K562 (cell line): Measurements from ENCODE around the gene CCDC47. TPM values are rescaled to one million over a fixed set of nuclear protein-coding genes. Genes with fewer than 3 reads are reported as not detected.
A peak's percentile ranks its signal among the peaks of the same experiment; 100 is the strongest.

Source experiments
- ATAC-seq: fragments of 200-7000 bp; cut with Tn5 transposase; 3 replicates; pipeline ENCODE4 v1.9.1; 2020; ENCODE audit warnings: moderate library complexity
- BruUV-seq: library from RNA; stranded (reverse); fragments of 400-500 nt; replicated peaks from 2 replicates; lab custom pipeline; 2021; lab: Mats Ljungman, UMichigan
- CTCF ChIA-PET: fragments of 300-600 bp; formaldehyde crosslinking; extraction: SDS; loops from one replicate; lab custom pipeline; 2021; ENCODE audit warnings: low intra/inter-chr PET ratio; lab: Yijun Ruan, JAX
- POLR2A ChIA-PET: fragments of 300-600, 350-650 bp; sonication (Branson Sonifier 250); formaldehyde crosslinking; extraction: SDS; loops from one replicate; lab custom pipeline; 2021; ENCODE audit warnings: antibody characterized with exemption, inconsistent platforms; lab: Yijun Ruan, JAX
- DNase-seq, 4 experiments: peaks; one replicate each; pipeline versions ENCODE4 v3.0.0 to v3.0.0-alpha.2; 2011 to 2018; ENCODE audit warnings: low spot score in 3 of 4, mixed read lengths in 3 of 4; ENCODE audit errors: extremely low read depth in 1 of 4
- FAIRE-seq: peaks from 2 replicates; lab custom pipeline; 2011; peaks lifted over from hg19 to GRCh38; lab: Jason Lieb, UNC
- H2AFZ ChIP-seq: 2 replicates; pipeline ENCODE4 v1.6.0; 2011; ENCODE audit warnings: low read depth, low read length, control low read depth, inconsistent platforms
- H3K27ac ChIP-seq: fragments of 200-600 bp; 3 replicates; pipeline ENCODE4 v1.8.0; 2011; ENCODE audit warnings: low read depth, mild to moderate bottlenecking, control low read depth, inconsistent platforms, low read length, moderate library complexity, mixed read lengths; ENCODE audit errors: extremely low read depth
- H3K27me3 ChIP-seq, 2 experiments: fragments of 300-600 bp in 1 of 2; 2 replicates in 1 of 2; 3 replicates in 1 of 2; pipeline versions ENCODE4 v1.6.0 to v1.8.0; 2011; ENCODE audit warnings: inconsistent platforms in 2 of 2, low read length in 2 of 2, mild to moderate bottlenecking in 1 of 2, mixed read lengths in 1 of 2, moderate library complexity in 1 of 2; ENCODE audit not compliant: control insufficient read depth in 2 of 2, insufficient read depth in 2 of 2
- H3K36me3 ChIP-seq: fragments of 300-600 bp; 3 replicates; pipeline ENCODE4 v1.8.0; 2011; ENCODE audit warnings: mild to moderate bottlenecking, low read length, inconsistent platforms; ENCODE audit not compliant: control insufficient read depth, insufficient read depth
- H3K4me1 ChIP-seq, 2 experiments: fragments of 200-600 bp in 1 of 2; replicated peaks in 1 of 2; 2 replicates in 1 of 2; 3 replicates in 1 of 2; pipeline versions ENCODE4 v1.5.1 to v1.8.0; 2011; ENCODE audit warnings: inconsistent platforms in 2 of 2, low read length in 2 of 2, mild to moderate bottlenecking in 1 of 2, mixed read lengths in 1 of 2, moderate library complexity in 1 of 2; ENCODE audit not compliant: control insufficient read depth in 2 of 2, insufficient read depth in 2 of 2
- H3K4me2 ChIP-seq: 2 replicates; pipeline ENCODE4 v1.6.1; 2011; ENCODE audit warnings: low read length, control low read depth, inconsistent platforms, mixed read lengths; ENCODE audit not compliant: insufficient read depth
- H3K4me3 ChIP-seq: fragments of 200-600 bp; sonication (generic), shearing (Covaris generic); 2 replicates; pipeline ENCODE4 v1.5.1; 2016; ENCODE audit warnings: control low read depth, inconsistent platforms
- H3K79me2 ChIP-seq: fragments of 200-600 bp; 3 replicates; pipeline ENCODE4 v1.8.0; 2011; ENCODE audit warnings: low read length, inconsistent platforms; ENCODE audit not compliant: control insufficient read depth, insufficient read depth
- H3K9ac ChIP-seq, 2 experiments: 2 replicates each; pipeline versions ENCODE4 v1.6.0 to v1.6.1; 2011; ENCODE audit warnings: low read depth in 2 of 2, low read length in 2 of 2, control low read depth in 1 of 2, inconsistent platforms in 1 of 2, mild to moderate bottlenecking in 1 of 2, mixed read lengths in 1 of 2; ENCODE audit not compliant: insufficient read depth in 1 of 2
- H3K9me1 ChIP-seq: one replicate; pipeline ENCODE4 v1.6.0; 2011; ENCODE audit warnings: inconsistent platforms, mild to moderate bottlenecking, low read length, moderate library complexity; ENCODE audit not compliant: control insufficient read depth, insufficient read depth
- H3K9me3 ChIP-seq: replicated peaks from 2 replicates; pipeline ENCODE4 v1.5.1; 2011; ENCODE audit warnings: low read depth, low read length, inconsistent platforms; ENCODE audit not compliant: control insufficient read depth, insufficient read depth
- H4K20me1 ChIP-seq: replicated peaks from 2 replicates; pipeline ENCODE4 v1.6.1; 2011; ENCODE audit warnings: low read length, inconsistent platforms, mixed read lengths; ENCODE audit not compliant: control insufficient read depth, insufficient read depth
- CBFA2T3 ChIP-seq: fragments of 450-650 bp; IDR thresholded peaks from 2 replicates; pipeline ENCODE4 v1.6.1; 2017
- ETV6 ChIP-seq, 3 experiments: fragments of 150-350 bp in 1 of 3; sonication (generic) in 1 of 3; formaldehyde crosslinking in 1 of 3; IDR thresholded peaks; 2 replicates each; pipeline versions ENCODE4 v1.6.1 to v1.8.0; 2014 to 2022; ENCODE audit warnings: borderline replicate concordance in 2 of 3, low read depth in 2 of 3, antibody characterized with exemption in 1 of 3, low read length in 1 of 3, mild to moderate bottlenecking in 1 of 3, missing genetic modification reagents in 1 of 3
- KAT7 ChIP-seq: sonication (generic); formaldehyde crosslinking; IDR thresholded peaks from 2 replicates; pipeline ENCODE4 v1.8.0; 2022; ENCODE audit warnings: missing genetic modification reagents, mild to moderate bottlenecking, borderline replicate concordance
- MTA1 ChIP-seq: fragments of 450-650 bp; IDR thresholded peaks from 2 replicates; pipeline ENCODE4 v1.6.1; 2017; ENCODE audit warnings: borderline replicate concordance
- NCOA4 ChIP-seq: fragments of 450-650 bp; IDR thresholded peaks from 2 replicates; pipeline ENCODE4 v1.6.1; 2018; ENCODE audit warnings: mild to moderate bottlenecking; ENCODE audit not compliant: partially characterized antibody
- POU5F1 ChIP-seq: fragments of 150-350 bp; IDR thresholded peaks from 2 replicates; pipeline ENCODE4 v1.6.1; 2014; ENCODE audit warnings: borderline replicate concordance, low read length, low read depth, mild to moderate bottlenecking; ENCODE audit not compliant: partially characterized antibody
- RFX5 ChIP-seq: IDR thresholded peaks from 2 replicates; pipeline ENCODE4 v1.6.1; 2011; ENCODE audit warnings: low read depth, mild to moderate bottlenecking, improper control_type of control experiment, low read length
- RNF219 ChIP-seq: fragments of 250-450 bp; sonication (Bioruptor Pico); IDR thresholded peaks from 2 replicates; pipeline ENCODE4 v1.5.0; 2022; ENCODE audit warnings: mild to moderate bottlenecking
- TAF15 ChIP-seq: fragments of 200-400 bp; formaldehyde crosslinking; IDR thresholded peaks from 2 replicates; pipeline ENCODE4 v1.6.1; 2017; ENCODE audit warnings: mild to moderate bottlenecking, low read depth, low read length, moderate library complexity
- TAF9B ChIP-seq: fragments of 450-650 bp; IDR thresholded peaks from 2 replicates; pipeline ENCODE4 v1.6.1; 2018; ENCODE audit warnings: mild to moderate bottlenecking; ENCODE audit not compliant: partially characterized antibody
- TRIM25 ChIP-seq: fragments of 450-650 bp; IDR thresholded peaks from 2 replicates; pipeline ENCODE4 v1.7.0; 2016; ENCODE audit warnings: borderline replicate concordance
- ZNF239 ChIP-seq: fragments of 250-450 bp; sonication (Bioruptor Pico); IDR thresholded peaks from 2 replicates; pipeline ENCODE4 v1.4.0; 2020; ENCODE audit warnings: mild to moderate bottlenecking
- ZNF436 ChIP-seq: fragments of 250-450, 450-650 bp; sonication (Bioruptor Pico); formaldehyde crosslinking; IDR thresholded peaks from 2 replicates; pipeline ENCODE4 v1.7.0; 2020; ENCODE audit warnings: mild to moderate bottlenecking
- ZNF589 ChIP-seq: fragments of 200-800 bp; sonication (Bioruptor generic); IDR thresholded peaks from 2 replicates; pipeline ENCODE4 v1.6.1; 2016; ENCODE audit warnings: low read depth, missing genetic modification characterization, missing compliant biosample characterization
- ZNF740 ChIP-seq, 3 experiments: fragments of 200-800 bp in 1 of 3; sonication (Bioruptor generic) in 1 of 3; sonication (generic) in 1 of 3; formaldehyde crosslinking in 1 of 3; IDR thresholded peaks; 2 replicates each; pipeline versions ENCODE4 v1.6.1 to v1.8.0; 2016 to 2022; ENCODE audit warnings: mild to moderate bottlenecking in 2 of 3, missing compliant biosample characterization in 2 of 3, missing genetic modification characterization in 2 of 3, missing genetic modification reagents in 1 of 3
- ZNF79 ChIP-seq: fragments of 250-450 bp; sonication (Bioruptor Pico); IDR thresholded peaks from 2 replicates; pipeline ENCODE4 v1.4.0; 2020; ENCODE audit warnings: low read depth, mild to moderate bottlenecking, moderate library complexity
- whole genome bisulfite sequencing: fragments of 100-300 bp; shearing (Covaris generic); methylation state at CpG from one replicate; pipeline ENCODE4 v1.1.6; 2016; ENCODE audit warnings: low coverage, mixed read lengths; ENCODE audit not compliant: insufficient coverage; ENCODE audit errors: missing lambda C conversion rate; 5-methylcytosine and 5-hydroxymethylcytosine counted together
- in situ Hi-C: fragments of 300-500 bp; cut with MboI; formaldehyde crosslinking; loops from 4 replicates; pipeline ENCODE4 v1.15.0; 2018; ENCODE audit warnings: inconsistent platforms, mixed read lengths
- intact Hi-C: fragments of 100-400 bp; cut with micrococcal nuclease; formaldehyde crosslinking; loops from 2 replicates; pipeline ENCODE4 v1.14.2; 2022
- polyA plus RNA-seq, 8 experiments: library from polyadenylated mRNA; depleted of rRNA in 4 of 8; stranded (reverse) in 5 of 8; unstranded in 3 of 8; fragments of >200 nt; fragmentation: Nextera tagmentation in 2 of 8; fragmentation: Illumina TruSeq in 1 of 8; extraction: Ambion mirVana in 2 of 8; extraction: Trizol in 1 of 8; gene quantifications; 2 replicates each; pipeline versions ENCODE4 v1.2.1 to v1.2.3, GENCODE V29; 2011 to 2014; ENCODE audit warnings: inconsistent platforms in 1 of 8, missing spikeins in 1 of 8
- total RNA-seq, 7 experiments: library from RNA; depleted of rRNA in 6 of 7; stranded (reverse); fragments of >200 nt in 6 of 7; fragmentation: Illumina TruSeq in 2 of 7; extraction: Trizol in 2 of 7; gene quantifications; 2 replicates each; pipeline versions ENCODE4 v1.2.1 to v1.2.3, GENCODE V29; 2011 to 2021; ENCODE audit warnings: low replicate concordance in 1 of 7

Gene CCDC47
- total and polyA plus RNA-seq, 9 of the 15 experiments (the other 6 are each of a cell fraction or from before 2014, with no cell fraction given): 15.5 to 162 (median 122) TPM

- Histone ChIP-seq H2AFZ (no peak overlapping the region), H3K9me3 (no peaks in the 10 kb centered on the region), H3K36me3 (peaks cover 9% of the 10 kb centered on the region; the same call in 1 of the 3 replicates), H4K20me1 (no peaks in the 10 kb centered on the region), H3K4me2 (no peak overlapping the region), H3K4me3 (no peak overlapping the region), H3K27ac (no peak overlapping the region), H3K9me1 (no peaks in the 10 kb centered on the region), H3K4me1 (peaks cover 0 to 28% of the 10 kb centered on the region in 2 experiments; a peak in 2 of 5 replicates), H3K9ac (peak overlapping the region in 1 of 2 experiments; percentile 28; a peak in 2 of 4 replicates), H3K79me2 (no peaks in the 10 kb centered on the region), H3K27me3 (no peaks in the 10 kb centered on the region)
- WGBS: 81% methylated on average over 11 of the region's 16 CpGs
- DNase-seq (no peak), ATAC-seq (no peak), FAIRE-seq (no peak)
- POLR2A ChIA-PET: interaction anchor here (0.6 kb wide), 1 partner anchor 252 kb away, joined by 3 read pairs; no protein-coding TSS in a partner anchor
- intact Hi-C loops (no loop called here), in situ Hi-C loops (no loop called here)
- BruUV-seq: no TSS peak
- CTCF ChIA-PET: no interaction called here
- no peak for TF ChIP-seq RFX5
- TF ChIP-seq ETV6 (IDR thresholded peaks at IDR 0.05; ENCODE audit: borderline replicate concordance in 1 of 2, low read depth in 2 of 2, low read length in 1 of 2): no peak
- TF ChIP-seq ETV6 (CRISPR knock-in tag; IDR thresholded peaks at IDR 0.05; ENCODE audit: borderline replicate concordance): no peak
- no peak for TF ChIP-seq ZNF740 (CRISPR knock-in tag; IDR thresholded peaks at IDR 0.05)
- TF ChIP-seq ZNF740 (tag; IDR thresholded peaks at IDR 0.05): no peak
- no peak for TF ChIP-seq TRIM25
- no peak for TF ChIP-seq KAT7 (CRISPR knock-in tag)
- TF ChIP-seq NCOA4: no peak
- no peak for TF ChIP-seq TAF15
- no peak for TF ChIP-seq ZNF436 (CRISPR knock-in tag)
- no peak for TF ChIP-seq TAF9B
- no peak for TF ChIP-seq RNF219 (CRISPR knock-in tag)
- TF ChIP-seq ZNF589 (CRISPR knock-in tag): no peak
- TF ChIP-seq ZNF79 (CRISPR knock-in tag): no peak
- no peak for TF ChIP-seq MTA1
- TF ChIP-seq POU5F1: no peak
- no peak for TF ChIP-seq CBFA2T3
- no peak for TF ChIP-seq ZNF239 (CRISPR knock-in tag)
Measured at GRCh38 chr17:63703556-63704258, 69.7 kb downstream of the CCDC47 start.
